ENCODE data around the gene NPR1.
"Not testable (repeated sequence)": the region's sequence is repeated elsewhere in the genome, so short reads cannot be mapped to it uniquely, and the experiment has no call there.

The NPR1 gene

DNA sequence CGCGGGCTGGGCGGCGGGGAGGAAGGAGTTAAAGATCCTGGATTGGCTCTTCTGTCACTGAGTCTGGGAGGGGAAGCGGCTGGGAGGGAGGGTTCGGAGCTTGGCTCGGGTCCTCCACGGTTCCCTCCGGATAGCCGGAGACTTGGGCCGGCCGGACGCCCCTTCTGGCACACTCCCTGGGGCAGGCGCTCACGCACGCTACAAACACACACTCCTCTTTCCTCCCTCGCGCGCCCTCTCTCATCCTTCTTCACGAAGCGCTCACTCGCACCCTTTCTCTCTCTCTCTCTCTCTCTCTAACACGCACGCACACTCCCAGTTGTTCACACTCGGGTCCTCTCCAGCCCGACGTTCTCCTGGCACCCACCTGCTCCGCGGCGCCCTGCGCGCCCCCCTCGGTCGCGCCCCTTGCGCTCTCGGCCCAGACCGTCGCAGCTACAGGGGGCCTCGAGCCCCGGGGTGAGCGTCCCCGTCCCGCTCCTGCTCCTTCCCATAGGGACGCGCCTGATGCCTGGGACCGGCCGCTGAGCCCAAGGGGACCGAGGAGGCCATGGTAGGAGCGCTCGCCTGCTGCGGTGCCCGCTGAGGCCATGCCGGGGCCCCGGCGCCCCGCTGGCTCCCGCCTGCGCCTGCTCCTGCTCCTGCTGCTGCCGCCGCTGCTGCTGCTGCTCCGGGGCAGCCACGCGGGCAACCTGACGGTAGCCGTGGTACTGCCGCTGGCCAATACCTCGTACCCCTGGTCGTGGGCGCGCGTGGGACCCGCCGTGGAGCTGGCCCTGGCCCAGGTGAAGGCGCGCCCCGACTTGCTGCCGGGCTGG lies at the start of gene NPR1:
TSS of gene NPR1 (plus strand) at position 170 of the 818 bp plus-strand sequence. CDS start at position 591, 421 bp downstream.
- ATAC-seq (peak; percentile 42), DNase-seq (peak; percentile 21)

DNA sequence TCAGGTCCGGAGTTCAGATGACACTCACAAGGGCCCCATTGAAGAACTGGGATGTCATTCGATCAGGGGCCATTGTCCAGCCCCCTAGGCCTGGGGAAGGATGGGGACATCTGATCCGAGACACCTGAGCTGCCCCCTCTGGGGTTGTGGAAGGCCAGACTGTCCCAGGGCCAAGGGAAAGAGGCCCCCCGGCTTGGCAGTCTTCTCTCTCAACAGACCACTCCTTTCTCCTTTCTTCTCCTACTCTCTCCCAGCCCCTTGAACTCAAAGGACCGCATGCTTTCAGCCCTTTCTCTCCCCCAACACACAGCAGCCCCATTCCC lies 49.2 kb upstream of the NPR1 start:
- ATAC-seq (no peak), DNase-seq (no peak)

- ATAC-seq (no peak), DNase-seq (no peak)
Observed at GRCh38 chr1:153629971-153630370, 48.5 kb upstream of the NPR1 start.

GRCh38 chr1:153630384-153630783 lies 48.1 kb upstream of the NPR1 start:
- ATAC-seq = no peak
- no peak for DNase-seq

GRCh38 chr1:153631047-153632022 lies 47.2 kb upstream of the NPR1 start:
- DNase-seq (peak; percentile 25), ATAC-seq (peak; percentile 11)

DNA sequence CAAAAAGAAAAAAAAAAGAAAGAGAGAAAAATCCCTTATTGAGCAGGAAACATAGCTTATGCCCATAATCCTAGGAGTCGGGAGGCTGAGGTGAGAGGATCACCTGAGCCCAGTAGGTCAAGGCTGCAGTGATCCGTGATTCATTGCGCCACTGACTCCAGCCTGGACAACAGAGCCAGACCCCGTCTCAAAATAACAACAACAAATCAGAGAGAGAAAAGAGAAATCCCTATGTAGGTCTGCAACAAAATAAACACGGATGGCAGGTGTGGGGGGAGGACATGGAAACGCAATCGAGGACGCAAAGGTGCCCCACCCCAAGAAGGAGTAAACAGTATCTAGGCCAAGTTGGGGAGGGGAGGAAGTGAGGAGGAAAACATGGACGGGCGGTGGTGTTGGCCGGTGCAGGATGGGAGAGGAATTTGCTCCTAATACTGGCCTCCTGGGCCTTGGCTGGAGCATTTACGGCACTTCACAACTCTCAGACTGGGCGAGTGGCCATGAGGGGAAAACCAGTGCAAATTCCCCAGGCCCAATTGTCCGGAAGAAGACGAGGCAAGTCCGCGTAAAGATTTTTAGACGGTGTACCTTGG lies 45.2 kb upstream of the NPR1 start:
- no peak for DNase-seq
- ATAC-seq = no peak

DNA sequence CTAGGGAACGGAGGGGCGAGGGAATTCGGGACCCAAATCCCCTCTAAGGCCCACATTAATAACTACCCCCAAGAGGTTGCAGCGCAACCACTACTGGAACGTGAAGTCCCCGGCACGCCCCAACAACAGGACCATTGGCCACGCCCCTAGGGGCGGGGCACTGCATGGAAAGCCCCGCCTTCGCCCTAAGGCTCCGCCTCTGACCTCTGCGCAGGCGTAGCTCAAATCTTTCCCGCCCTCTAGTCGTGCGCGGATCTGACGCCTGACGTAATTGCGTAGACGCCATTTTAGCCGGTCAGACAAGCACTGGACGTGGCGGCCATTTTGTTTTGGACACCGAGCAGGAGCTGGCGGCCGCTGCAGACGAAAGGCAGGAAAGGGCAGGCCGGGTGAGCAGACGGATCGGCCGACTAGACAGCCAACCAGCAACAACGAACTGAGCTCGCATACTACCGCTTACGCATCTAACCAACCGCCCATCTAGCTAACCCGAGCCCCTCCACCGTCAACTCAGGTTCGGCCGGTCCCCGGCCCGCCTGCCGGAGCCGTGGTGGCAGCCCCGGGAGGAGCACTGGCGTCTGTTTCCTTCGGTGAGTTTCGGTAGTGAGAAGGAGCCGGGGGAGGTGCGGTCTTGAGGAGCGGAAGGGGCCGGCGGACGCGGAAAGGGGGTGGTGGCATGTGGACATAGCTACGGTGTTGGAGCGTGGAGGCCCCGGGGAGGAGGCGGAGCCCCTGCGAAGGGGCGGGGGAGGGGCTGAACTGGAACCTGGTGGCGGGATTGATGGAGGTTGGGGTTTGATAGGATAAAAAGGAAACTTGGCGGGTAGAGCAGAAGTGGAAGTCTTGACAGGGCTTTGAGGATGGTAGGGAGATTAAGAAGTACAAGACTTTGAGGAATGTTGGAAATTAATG lies 44.5 kb upstream of the NPR1 start, which contains the start of gene CHTOP:
TSS of gene CHTOP (plus strand) at position 313 of the 912 bp plus-strand sequence. CDS start 2,523 bp downstream, outside the sequence.
- peak; percentile 96 for DNase-seq

GRCh38 chr1:153635872-153636271 lies 42.6 kb upstream of the NPR1 start:
- DNase-seq (no peak), ATAC-seq (no peak)

More for the DNA sequence above, 44.5 kb upstream of the NPR1 start, which contains the start of gene CHTOP:
- ATAC-seq = peak; percentile 91

DNA sequence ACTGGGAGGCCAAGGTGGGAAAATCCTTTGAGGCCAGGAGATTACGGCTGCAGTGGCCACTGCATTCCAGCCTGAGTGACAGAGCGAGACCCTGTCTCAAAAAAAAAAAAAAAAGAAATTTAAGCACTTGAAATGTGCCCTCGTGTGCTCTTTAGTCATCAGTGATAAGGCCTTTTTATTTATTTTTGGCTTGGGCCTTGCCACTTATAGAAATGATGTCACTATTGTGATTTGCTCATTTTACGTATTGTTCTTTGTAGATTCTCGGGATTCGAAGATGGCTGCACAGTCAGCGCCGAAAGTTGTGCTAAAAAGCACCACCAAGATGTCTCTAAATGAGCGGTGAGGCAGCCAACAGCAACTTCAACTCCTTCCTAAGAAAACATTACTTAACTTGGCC lies 42.2 kb upstream of the NPR1 start:
- no peak for ATAC-seq
- no peak for DNase-seq

GRCh38 chr1:153638261-153638660 lies 40.2 kb upstream of the NPR1 start:
- DNase-seq = no peak
- no peak for ATAC-seq

GRCh38 chr1:153639280-153639679 lies 39.2 kb upstream of the NPR1 start:
- ATAC-seq (no peak), DNase-seq (no peak)

DNA sequence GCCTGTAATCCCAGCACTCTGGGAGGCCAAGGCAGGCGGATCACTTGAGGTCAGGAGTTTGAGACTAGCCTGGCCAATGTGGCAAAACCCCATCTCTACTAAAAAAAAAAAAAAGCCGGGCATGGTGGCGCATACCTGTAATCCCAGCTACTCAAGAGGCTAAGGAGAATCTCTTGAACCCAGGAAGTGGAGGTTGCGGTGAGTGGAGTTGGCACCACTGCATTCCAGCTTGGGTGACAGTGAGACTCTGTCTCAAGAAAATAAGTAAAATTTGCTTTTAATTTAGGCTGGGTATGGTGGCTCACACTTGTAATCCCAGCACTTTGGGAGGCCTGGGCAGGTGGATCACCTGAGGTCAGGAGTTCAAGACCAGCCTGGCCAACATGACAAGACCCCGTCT lies 38.3 kb upstream of the NPR1 start:
- DNase-seq, ATAC-seq: not testable (repeated sequence)

DNA sequence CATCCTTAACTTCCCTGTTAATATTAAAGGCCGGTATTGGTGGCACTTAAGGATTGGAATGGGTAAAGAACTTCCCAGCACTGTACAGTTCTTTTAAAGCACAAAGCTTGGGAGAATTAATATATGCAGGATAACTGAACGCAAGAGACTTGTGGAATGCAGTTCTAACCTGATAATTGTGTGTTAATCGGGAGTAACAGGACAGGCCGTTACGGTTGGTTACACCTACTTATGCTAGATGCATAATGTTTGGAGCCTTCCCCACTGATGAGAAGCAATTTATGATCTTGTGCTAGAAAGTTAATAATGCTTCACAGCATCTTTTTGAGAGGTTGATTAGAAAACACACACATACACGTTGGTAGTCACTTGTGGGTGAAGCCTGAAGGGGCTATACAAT lies 37.6 kb upstream of the NPR1 start:
- DNase-seq = no peak
- ATAC-seq = no peak

GRCh38 chr1:153642161-153642560 lies 36.3 kb upstream of the NPR1 start:
- DNase-seq (no peak), ATAC-seq (no peak)

- ATAC-seq (no peak), DNase-seq (no peak)
Observed at GRCh38 chr1:153643100-153643499, 35.4 kb upstream of the NPR1 start.

DNA sequence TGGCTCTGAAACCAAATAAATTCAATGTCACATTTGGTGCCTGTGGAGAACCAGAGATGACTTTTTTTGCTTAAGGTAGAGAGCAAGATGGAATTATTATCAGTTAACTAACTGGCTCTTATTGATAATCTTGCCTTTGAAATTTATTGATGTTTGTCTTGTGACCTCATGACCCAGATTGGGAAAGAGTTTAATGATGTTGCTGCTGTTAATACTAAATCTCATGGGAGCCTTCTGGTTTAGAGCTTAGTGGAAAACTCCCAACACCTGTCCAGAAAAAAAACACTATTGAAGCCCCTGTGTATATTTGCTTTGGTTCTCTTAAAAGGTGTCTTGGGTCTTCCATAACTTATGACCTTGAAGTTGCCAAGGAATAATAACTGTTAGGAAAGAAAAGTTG lies 34.7 kb upstream of the NPR1 start:
- DNase-seq (no peak), ATAC-seq (no peak)

DNA sequence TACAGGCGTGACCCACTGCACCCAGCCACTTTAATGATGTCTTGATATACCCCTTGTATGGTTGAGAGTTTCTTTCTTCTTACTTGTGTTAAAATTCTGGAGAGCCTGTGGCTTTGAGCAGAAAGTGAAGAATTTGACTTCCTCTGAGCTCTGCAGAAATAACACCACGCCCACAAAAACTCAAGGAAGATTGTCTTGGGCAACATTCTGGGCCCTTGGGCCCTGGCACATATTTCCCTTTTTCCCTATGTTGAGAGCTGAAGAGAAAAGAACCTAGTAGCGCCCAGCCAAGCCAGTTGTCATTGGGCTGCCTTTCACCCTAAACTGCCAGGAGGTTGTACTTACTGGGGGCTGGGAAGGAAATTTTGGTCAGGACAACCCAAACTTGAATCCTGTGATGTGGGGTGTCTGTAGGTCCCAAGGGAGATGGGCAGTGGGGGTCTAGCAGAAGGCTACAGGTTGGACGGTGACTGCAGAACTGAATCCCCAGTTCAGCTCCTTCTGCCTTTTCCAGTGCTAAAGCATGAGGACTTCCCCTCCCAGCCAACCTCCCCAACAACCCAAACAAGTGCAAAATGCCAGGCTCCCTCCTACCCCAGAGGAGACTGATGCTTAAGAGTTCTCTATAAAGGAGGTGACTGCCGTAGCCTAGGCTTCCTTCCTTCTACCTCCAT lies 31.7 kb upstream of the NPR1 start:
- ATAC-seq (no peak), DNase-seq (no peak)

DNA sequence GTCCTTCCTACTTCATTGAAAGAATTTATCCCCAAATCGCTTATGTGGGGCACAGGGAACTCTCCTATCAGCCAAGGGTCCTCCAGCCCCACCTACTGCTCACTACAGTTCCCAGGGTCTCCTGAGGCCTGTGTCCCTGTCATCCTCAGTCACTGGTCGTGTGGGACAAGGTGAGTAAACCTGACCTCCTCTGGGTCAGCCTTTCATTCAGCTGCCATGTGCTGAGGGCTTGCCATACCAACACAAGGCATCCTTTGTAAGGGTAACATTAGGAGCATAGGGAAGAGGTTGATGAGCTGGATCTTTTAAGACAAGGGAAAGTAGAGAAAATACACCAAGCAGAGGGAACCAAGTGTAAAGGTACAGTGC lies 31.2 kb upstream of the NPR1 start:
- ATAC-seq (no peak), DNase-seq (no peak)

DNA sequence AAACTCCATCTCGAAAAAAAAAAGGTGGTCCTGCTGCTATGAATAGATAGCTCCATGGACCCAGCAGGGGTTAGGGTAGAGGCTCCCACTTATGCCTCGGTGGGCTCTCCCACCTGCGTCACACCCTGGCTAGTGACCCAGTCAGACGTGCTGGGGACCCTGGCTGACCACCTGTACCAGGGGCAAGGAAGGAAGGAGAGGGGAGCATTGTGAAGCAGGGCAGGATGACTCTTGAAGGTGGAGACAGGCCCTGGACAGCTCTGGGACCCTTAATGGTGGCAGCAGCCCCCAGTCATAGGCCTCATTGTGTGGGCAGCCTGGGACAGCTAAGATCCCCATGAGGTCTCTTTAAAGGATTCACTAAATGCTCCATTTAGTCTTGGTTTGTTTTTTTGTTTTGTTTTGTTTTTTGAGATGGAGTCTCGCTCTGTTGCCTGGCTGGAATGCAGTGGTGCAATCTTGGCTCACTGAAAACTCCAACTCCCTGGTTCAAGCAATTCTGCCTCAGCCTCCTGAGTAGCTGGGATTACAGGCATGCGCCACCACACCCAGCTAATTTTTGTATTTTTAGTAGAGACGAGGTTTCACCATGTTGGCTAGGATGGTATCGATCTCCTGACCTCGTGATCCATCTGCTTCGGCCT lies 30.4 kb upstream of the NPR1 start:
- DNase-seq = no peak
- no peak for ATAC-seq

- DNase-seq = no peak
Observed at GRCh38 chr1:153649137-153649862, 29.2 kb upstream of the NPR1 start.

More at GRCh38 chr1:153649137-153649862, 29.2 kb upstream of the NPR1 start:
- peak; percentile 29 for ATAC-seq

Data from stimulated activated naive CD8-positive, alpha-beta T cell treated with anti-CD3 and anti-CD28 coated beads, Interleukin-15, Interleukin-2, amounts not matched to agents 100 U/mL and 50 U/mL, for 24 hours (primary cell).